ENCODE data around the gene C8B.

GRCh38 chr1:57010511-57010910, 44.7 kb upstream of the C8B start:
- TF ChIP-seq CTCF (IDR thresholded peaks at IDR 0.05): no peak
- TF ChIP-seq EP300 (IDR thresholded peaks at IDR 0.05): no peak

Data from tibial nerve (tissue), 4 donors.